Measurements from ENCODE around the gene DNAAF8.
A peak's percentile ranks its signal among the peaks of the same experiment; 100 is the strongest.

The DNAAF8 gene

GRCh38 chr16:4734063-4734729, at the start of gene DNAAF8, which contains the start of gene ANKS3:
Gene DNAAF8 (plus strand): TSS chr16:4734537. CDS start chr16:4736515, 1,978 bp downstream.
Gene ANKS3 (minus strand): TSS chr16:4734271. CDS start chr16:4730149, 4,122 bp downstream.
- DNase-seq, result peak; percentile 76

GRCh38 chr16:4684763-4685162, 49.6 kb upstream of the DNAAF8 start:
- no peak for DNase-seq

GRCh38 chr16:4685292-4685691, 49.0 kb upstream of the DNAAF8 start:
- DNase-seq, result no peak

- no peak for DNase-seq
Observed at GRCh38 chr16:4685776-4686496, 48.4 kb upstream of the DNAAF8 start.

- no peak for DNase-seq
Observed at GRCh38 chr16:4686497-4687210, 47.7 kb upstream of the DNAAF8 start.

- DNase-seq, result no peak
Observed at GRCh38 chr16:4687416-4687815, 46.9 kb upstream of the DNAAF8 start.

GRCh38 chr16:4687946-4688673, 46.2 kb upstream of the DNAAF8 start:
- DNase-seq, result no peak

- no peak for DNase-seq
Observed at GRCh38 chr16:4688674-4689045, 45.7 kb upstream of the DNAAF8 start.

GRCh38 chr16:4689091-4689671, 45.2 kb upstream of the DNAAF8 start:
- DNase-seq, result no peak

- no peak for DNase-seq
Observed at GRCh38 chr16:4689864-4690704, 44.3 kb upstream of the DNAAF8 start.

GRCh38 chr16:4690946-4691665, 43.2 kb upstream of the DNAAF8 start:
- peak; percentile 20 for DNase-seq

GRCh38 chr16:4691666-4692412, 42.5 kb upstream of the DNAAF8 start:
- DNase-seq, result peak; percentile 27

- DNase-seq, result peak; percentile 26
Observed at GRCh38 chr16:4692460-4693295, 41.7 kb upstream of the DNAAF8 start.

- peak; percentile 97 for DNase-seq
Observed at GRCh38 chr16:4693296-4693955, 40.9 kb upstream of the DNAAF8 start, which contains the start of gene NUDT16L1. Gene NUDT16L1 (plus strand): TSS chr16:4693562. CDS start chr16:4693727, 165 bp downstream.

GRCh38 chr16:4693956-4694641, 40.2 kb upstream of the DNAAF8 start:
- DNase-seq, result peak; percentile 58

- DNase-seq, result peak; percentile 60
Observed at GRCh38 chr16:4694642-4695451, 39.5 kb upstream of the DNAAF8 start.
